ENCODE measurements around the gene RAB6B. TPM values are rescaled to one million over a fixed set of nuclear protein-coding genes. Genes with fewer than 3 reads are reported as not detected.
A peak's percentile ranks its signal among the peaks of the same experiment; 100 is the strongest.

The RAB6B gene
- total and polyA plus RNA-seq, 4 experiments from 2014 or later: 0.34 to 1.8 (median 0.46) TPM

DNA sequence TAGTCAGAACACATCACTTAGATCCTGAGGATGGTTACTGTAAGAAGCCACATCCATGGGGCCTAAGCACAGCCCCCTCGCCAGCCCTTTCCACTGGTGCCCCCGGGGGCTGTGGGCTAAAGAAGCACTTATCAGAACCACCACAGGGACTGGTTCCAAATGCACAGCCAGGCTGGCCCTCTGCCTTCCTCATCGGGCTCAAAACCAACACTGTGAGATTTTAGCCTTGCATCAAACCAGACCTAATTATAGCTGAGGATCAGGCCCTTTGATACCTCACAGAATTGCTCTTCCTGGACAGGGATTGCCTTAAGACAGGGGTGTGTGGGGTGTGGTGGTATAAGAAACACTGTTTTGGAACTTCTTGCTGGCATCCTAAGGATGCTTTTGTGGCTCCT lies 66.4 kb downstream of the RAB6B start:
- no peaks in the 10 kb centered on the region for H3K4me1 ChIP-seq (ENCODE audit: insufficient read depth, low read length)
- H3K36me3 ChIP-seq (ENCODE audit: insufficient read depth, low read length): no peaks in the 10 kb centered on the region
- no peaks in the 10 kb centered on the region for H3K9me3 ChIP-seq (ENCODE audit: control insufficient read depth in 1 of 2, low read length in 2 of 2)
- POLR2A ChIA-PET (ENCODE audit: partially characterized antibody): no interaction called here
- no peak overlapping the region for H3K4me3 ChIP-seq (ENCODE audit: low read length in 2 of 2)
- intact Hi-C loops (cut with micrococcal nuclease): no loop called here
- no peak overlapping the region for H3K4me3 Mint-ChIP-seq
- H3K36me3 Mint-ChIP-seq: peaks cover 20 to 21% of the 10 kb centered on the region in 2 donors
- no peaks in the 10 kb centered on the region for H3K27me3 ChIP-seq (ENCODE audit: insufficient read depth, low read length)
- DNase-seq: no peak
- H3K27me3 Mint-ChIP-seq: peaks cover 0 to 7% of the 10 kb centered on the region in 2 donors
- no peak overlapping the region for H3K27ac Mint-ChIP-seq
- H3K27ac ChIP-seq (ENCODE audit: low read depth, low read length): no peak overlapping the region
- CTCF ChIA-PET (ENCODE audit: partially characterized antibody): no interaction called here
- no peaks in the 10 kb centered on the region for H3K4me1 Mint-ChIP-seq
- H3K9me3 Mint-ChIP-seq: no peaks in the 10 kb centered on the region

- Mint-ChIP-seq H3K36me3 (peaks cover 25 to 26% of the 10 kb centered on the region in 2 donors), H3K9me3 (no peaks in the 10 kb centered on the region), H3K4me3 (no peak overlapping the region), H3K4me1 (no peaks in the 10 kb centered on the region), H3K27ac (no peak overlapping the region), H3K27me3 (peaks cover 0 to 7% of the 10 kb centered on the region in 2 donors)
- H3K4me3 ChIP-seq (ENCODE audit: low read length in 2 of 2): no peak overlapping the region
- H3K36me3 ChIP-seq (ENCODE audit: insufficient read depth, low read length): peaks cover 4% of the 10 kb centered on the region
- no peaks in the 10 kb centered on the region for H3K9me3 ChIP-seq (ENCODE audit: control insufficient read depth in 1 of 2, low read length in 2 of 2)
- H3K4me1 ChIP-seq (ENCODE audit: insufficient read depth, low read length): no peaks in the 10 kb centered on the region
- DNase-seq: no peak
- ChIA-PET POLR2A (ENCODE audit: partially characterized antibody) (no interaction called here), CTCF (ENCODE audit: partially characterized antibody) (no interaction called here)
- intact Hi-C loops (cut with micrococcal nuclease): no loop called here
- H3K27me3 ChIP-seq (ENCODE audit: insufficient read depth, low read length): no peaks in the 10 kb centered on the region
- no peak overlapping the region for H3K27ac ChIP-seq (ENCODE audit: low read depth, low read length)
These were observed 66.9 kb downstream of the RAB6B start for GRCh38 chr3:133828576-133829309.

DNA sequence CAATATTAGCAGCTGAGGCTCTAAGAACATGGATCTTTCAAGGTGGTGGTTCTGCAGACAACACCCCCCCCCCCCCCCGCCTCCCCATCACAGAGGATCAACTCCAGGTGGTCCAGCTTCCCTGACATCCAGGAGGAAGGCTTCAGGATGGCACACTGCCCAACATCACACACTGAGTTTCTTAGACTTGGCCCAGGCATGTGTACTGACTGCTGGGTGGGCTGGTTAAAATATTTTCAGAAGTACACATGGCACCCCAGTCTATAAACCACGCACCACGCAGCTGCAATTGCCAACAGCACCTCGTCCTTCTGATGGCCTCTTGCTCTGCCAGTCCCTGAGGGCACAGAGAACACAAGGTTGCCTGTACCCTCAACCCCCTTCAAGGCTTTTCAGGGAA lies 68.0 kb downstream of the RAB6B start:
- no peak for DNase-seq
- intact Hi-C loops (cut with micrococcal nuclease): no loop called here
- Histone ChIP-seq H3K27me3 (ENCODE audit: insufficient read depth, low read length) (no peaks in the 10 kb centered on the region), H3K4me1 (ENCODE audit: insufficient read depth, low read length) (no peaks in the 10 kb centered on the region), H3K9me3 (ENCODE audit: control insufficient read depth in 1 of 2, low read length in 2 of 2) (no peaks in the 10 kb centered on the region), H3K27ac (ENCODE audit: low read depth, low read length) (no peak overlapping the region), H3K36me3 (ENCODE audit: insufficient read depth, low read length) (peaks cover 13% of the 10 kb centered on the region), H3K4me3 (ENCODE audit: low read length in 2 of 2) (no peak overlapping the region)
- CTCF ChIA-PET (ENCODE audit: partially characterized antibody): interaction anchor here (1.3 kb wide), 1 partner anchor 100 kb away, joined by 4 read pairs; no protein-coding TSS in a partner anchor
- H3K4me1 Mint-ChIP-seq: no peaks in the 10 kb centered on the region
- H3K27ac Mint-ChIP-seq: peak overlapping the region in 1 of 7 donors; percentile 21
- no peaks in the 10 kb centered on the region for H3K9me3 Mint-ChIP-seq
- POLR2A ChIA-PET (ENCODE audit: partially characterized antibody): no interaction called here
- H3K36me3 Mint-ChIP-seq: peaks cover 34 to 35% of the 10 kb centered on the region in 2 donors
- peaks cover 0 to 7% of the 10 kb centered on the region in 2 donors for H3K27me3 Mint-ChIP-seq
- H3K4me3 Mint-ChIP-seq: no peak overlapping the region

- no peaks in the 10 kb centered on the region for H3K4me1 ChIP-seq (ENCODE audit: insufficient read depth, low read length)
- intact Hi-C loops (cut with micrococcal nuclease): no loop called here
- Mint-ChIP-seq H3K27me3 (peaks cover 0 to 5% of the 10 kb centered on the region in 2 donors), H3K4me1 (no peaks in the 10 kb centered on the region), H3K9me3 (no peaks in the 10 kb centered on the region), H3K36me3 (peaks cover 40% of the 10 kb centered on the region in 2 donors), H3K4me3 (no peak overlapping the region), H3K27ac (no peak overlapping the region)
- H3K4me3 ChIP-seq (ENCODE audit: low read length in 2 of 2): no peak overlapping the region
- H3K27me3 ChIP-seq (ENCODE audit: insufficient read depth, low read length): no peaks in the 10 kb centered on the region
- CTCF ChIA-PET (ENCODE audit: partially characterized antibody): interaction anchor here (1.3 kb wide), 1 partner anchor 101 kb away, joined by 4 read pairs; no protein-coding TSS in a partner anchor
- peaks cover 18% of the 10 kb centered on the region for H3K36me3 ChIP-seq (ENCODE audit: insufficient read depth, low read length)
- no peak for DNase-seq
- H3K27ac ChIP-seq (ENCODE audit: low read depth, low read length): no peak overlapping the region
- POLR2A ChIA-PET (ENCODE audit: partially characterized antibody): no interaction called here
- H3K9me3 ChIP-seq (ENCODE audit: control insufficient read depth in 1 of 2, low read length in 2 of 2): no peaks in the 10 kb centered on the region
These were observed 68.5 kb downstream of the RAB6B start for GRCh38 chr3:133827136-133827535.

GRCh38 chr3:133825969-133826727 lies 69.5 kb downstream of the RAB6B start:
- H3K4me1 Mint-ChIP-seq: peaks cover 0 to 3% (median 0%) of the 10 kb centered on the region in 4 donors
- H3K36me3 Mint-ChIP-seq: peaks cover 47 to 50% of the 10 kb centered on the region in 2 donors
- no peaks in the 10 kb centered on the region for H3K9me3 ChIP-seq (ENCODE audit: control insufficient read depth in 1 of 2, low read length in 2 of 2)
- peaks cover 0 to 5% of the 10 kb centered on the region in 2 donors for H3K27me3 Mint-ChIP-seq
- no peak overlapping the region for H3K4me3 ChIP-seq (ENCODE audit: low read length in 2 of 2)
- intact Hi-C loops (cut with micrococcal nuclease): no loop called here
- H3K4me1 ChIP-seq (ENCODE audit: insufficient read depth, low read length): no peaks in the 10 kb centered on the region
- peak overlapping the region in 1 of 7 donors; percentile 71 for H3K27ac Mint-ChIP-seq
- CTCF ChIA-PET (ENCODE audit: partially characterized antibody): no interaction called here
- H3K9me3 Mint-ChIP-seq: no peaks in the 10 kb centered on the region
- H3K4me3 Mint-ChIP-seq: no peak overlapping the region
- H3K36me3 ChIP-seq (ENCODE audit: insufficient read depth, low read length): peaks cover 28% of the 10 kb centered on the region
- no peak overlapping the region for H3K27ac ChIP-seq (ENCODE audit: low read depth, low read length)
- DNase-seq: no peak
- POLR2A ChIA-PET (ENCODE audit: partially characterized antibody): no interaction called here
- H3K27me3 ChIP-seq (ENCODE audit: insufficient read depth, low read length): no peaks in the 10 kb centered on the region

- no peak overlapping the region for H3K4me3 Mint-ChIP-seq
- H3K9me3 Mint-ChIP-seq: no peaks in the 10 kb centered on the region
- intact Hi-C loops (cut with micrococcal nuclease): no loop called here
- CTCF ChIA-PET (ENCODE audit: partially characterized antibody): no interaction called here
- peaks cover 0 to 3% (median 0%) of the 10 kb centered on the region in 4 donors for H3K4me1 Mint-ChIP-seq
- no peak for DNase-seq
- POLR2A ChIA-PET (ENCODE audit: partially characterized antibody): no interaction called here
- no peak overlapping the region for H3K4me3 ChIP-seq (ENCODE audit: low read length in 2 of 2)
- H3K36me3 Mint-ChIP-seq: peaks cover 58 to 62% of the 10 kb centered on the region in 2 donors
- H3K27ac Mint-ChIP-seq: peak overlapping the region in 1 of 7 donors; percentile 14
- H3K27me3 Mint-ChIP-seq: no peaks in the 10 kb centered on the region
- no peak overlapping the region for H3K27ac ChIP-seq (ENCODE audit: low read depth, low read length)
- no peaks in the 10 kb centered on the region for H3K4me1 ChIP-seq (ENCODE audit: insufficient read depth, low read length)
- H3K27me3 ChIP-seq (ENCODE audit: insufficient read depth, low read length): no peaks in the 10 kb centered on the region
- H3K9me3 ChIP-seq (ENCODE audit: control insufficient read depth in 1 of 2, low read length in 2 of 2): no peaks in the 10 kb centered on the region
- H3K36me3 ChIP-seq (ENCODE audit: insufficient read depth, low read length): peaks cover 40% of the 10 kb centered on the region
These were observed 70.7 kb downstream of the RAB6B start for GRCh38 chr3:133824961-133825485.
